HepG2 (cell line): ENCODE results near the gene PEX3. TPM values are rescaled to one million over a fixed set of nuclear protein-coding genes. Genes with fewer than 3 reads are reported as not detected.

Experiments used
- AHR ChIP-seq: IDR thresholded peaks from 2 replicates; pipeline ENCODE4 v1.6.1; 2018; ENCODE audit warnings: missing genetic modification reagents, missing compliant biosample characterization
- CBFB ChIP-seq: sonication (generic); formaldehyde crosslinking; IDR thresholded peaks from 2 replicates; pipeline ENCODE4 v1.4.0; 2020; ENCODE audit warnings: missing genetic modification reagents
- DNMT3B ChIP-seq: conservative IDR thresholded peaks from 2 replicates; pipeline ENCODE4 v1.6.1; 2016; ENCODE audit warnings: missing biosample characterization, control low read depth
- DPF2 ChIP-seq: sonication (generic); formaldehyde crosslinking; IDR thresholded peaks from 2 replicates; pipeline ENCODE4 v1.4.0; 2020; ENCODE audit warnings: mild to moderate bottlenecking, low read depth, missing genetic modification reagents, borderline replicate concordance
- HMGA1 ChIP-seq: sonication (generic); formaldehyde crosslinking; conservative IDR thresholded peaks from 2 replicates; pipeline ENCODE4 v1.4.0; 2020; ENCODE audit warnings: missing genetic modification reagents
- JUNB ChIP-seq: sonication (generic); formaldehyde crosslinking; IDR thresholded peaks from 2 replicates; pipeline ENCODE4 v1.8.0; 2022; ENCODE audit warnings: missing genetic modification reagents, mild to moderate bottlenecking, borderline replicate concordance
- MIER2 ChIP-seq: IDR thresholded peaks from 2 replicates; pipeline ENCODE4 v1.6.1; 2016; ENCODE audit warnings: missing biosample characterization, missing genetic modification reagents
- SMAD1 ChIP-seq: sonication (generic); formaldehyde crosslinking; IDR thresholded peaks from 2 replicates; pipeline ENCODE4 v1.4.0; 2020; ENCODE audit warnings: missing genetic modification reagents, low read depth, mild to moderate bottlenecking, borderline replicate concordance
- TOE1 ChIP-seq: sonication (generic); formaldehyde crosslinking; IDR thresholded peaks from 2 replicates; pipeline ENCODE4 v1.4.0; 2020; ENCODE audit warnings: mild to moderate bottlenecking, missing genetic modification reagents
- ZBTB8A ChIP-seq: sonication (generic); formaldehyde crosslinking; IDR thresholded peaks from 2 replicates; pipeline ENCODE4 v1.4.0; 2020; ENCODE audit warnings: mild to moderate bottlenecking, low read depth, missing genetic modification reagents, borderline replicate concordance
- ZFY ChIP-seq: sonication (generic); formaldehyde crosslinking; IDR thresholded peaks from 2 replicates; pipeline ENCODE4 v1.4.0; 2020; ENCODE audit warnings: missing genetic modification reagents
- ZNF24 ChIP-seq: fragments of 450-650 bp; IDR thresholded peaks from 2 replicates; pipeline ENCODE4 v1.6.1; 2017; ENCODE audit warnings: antibody characterized with exemption, mild to moderate bottlenecking
- ZNF264 ChIP-seq: sonication (generic); formaldehyde crosslinking; IDR thresholded peaks from 2 replicates; pipeline ENCODE4 v1.4.0; 2020; ENCODE audit warnings: missing genetic modification reagents
- ZNF550 ChIP-seq: sonication (generic); formaldehyde crosslinking; IDR thresholded peaks from 2 replicates; pipeline ENCODE4 v1.4.0; 2020; ENCODE audit warnings: mild to moderate bottlenecking, missing genetic modification reagents, borderline replicate concordance
- ZNF772 ChIP-seq: sonication (generic); formaldehyde crosslinking; IDR thresholded peaks from 2 replicates; pipeline ENCODE4 v1.5.0; 2020; ENCODE audit warnings: mild to moderate bottlenecking, missing genetic modification reagents
- ZNF777 ChIP-seq: sonication (generic); formaldehyde crosslinking; IDR thresholded peaks from 2 replicates; pipeline ENCODE4 v1.4.0; 2020; ENCODE audit warnings: missing genetic modification reagents
- ZNF839 ChIP-seq: sonication (generic); formaldehyde crosslinking; IDR thresholded peaks from 2 replicates; pipeline ENCODE4 v1.4.0; 2020; ENCODE audit warnings: missing genetic modification reagents, mild to moderate bottlenecking, borderline replicate concordance
- ZSCAN30 ChIP-seq: sonication (generic); formaldehyde crosslinking; IDR thresholded peaks from 2 replicates; pipeline ENCODE4 v1.5.0; 2020; ENCODE audit warnings: mild to moderate bottlenecking, missing genetic modification reagents
- polyA plus RNA-seq, 8 experiments: library from polyadenylated mRNA; depleted of rRNA in 3 of 8; stranded (reverse) in 7 of 8; unstranded in 1 of 8; fragments of >200 nt; fragmentation: Illumina TruSeq in 4 of 8; extraction: Trizol in 4 of 8; gene quantifications; 2 replicates each; pipeline versions ENCODE4 v1.2.1 to v1.2.3, GENCODE V29; 2011 to 2016; ENCODE audit warnings: low read depth in 4 of 8, missing spikeins in 1 of 8, mixed read lengths in 1 of 8; ENCODE audit not compliant: insufficient read depth in 1 of 8
- total RNA-seq, 5 experiments: library from RNA; depleted of rRNA; stranded (reverse); fragments of >200 nt; fragmentation: Illumina TruSeq; extraction: Trizol; gene quantifications; 2 replicates each; pipeline ENCODE4 v1.2.3, GENCODE V29; 2016; ENCODE audit warnings: low read depth in 1 of 5
- TF ChIP-seq, protein P1 (sequence below): sonication (generic); formaldehyde crosslinking; IDR thresholded peaks from 2 replicates; pipeline ENCODE4 v1.4.0; 2020; ENCODE audit warnings: missing genetic modification reagents
- TF ChIP-seq, protein P2 (sequence below), 2 experiments: sonication (generic) in 1 of 2; formaldehyde crosslinking in 1 of 2; IDR thresholded peaks; 2 replicates each; pipeline versions ENCODE4 v1.4.0 to v1.6.1; 2018 to 2020; ENCODE audit warnings: missing genetic modification reagents in 2 of 2, borderline replicate concordance in 1 of 2, low read depth in 1 of 2, mild to moderate bottlenecking in 1 of 2, missing biosample characterization in 1 of 2
- TF ChIP-seq, protein P3 (sequence below): sonication (generic); formaldehyde crosslinking; IDR thresholded peaks from 2 replicates; pipeline ENCODE4 v1.8.1; 2022; ENCODE audit warnings: mild to moderate bottlenecking, missing genetic modification reagents
- TF ChIP-seq, protein P4 (sequence below): IDR thresholded peaks from 2 replicates; pipeline ENCODE4 v1.6.1; 2016; ENCODE audit warnings: mild to moderate bottlenecking, missing biosample characterization, missing genetic modification reagents
- TF ChIP-seq, protein P5 (sequence below): sonication (generic); formaldehyde crosslinking; IDR thresholded peaks from 2 replicates; pipeline ENCODE4 v1.8.0; 2022; ENCODE audit warnings: mild to moderate bottlenecking, missing genetic modification reagents

The PEX3 gene
- total and polyA plus RNA-seq, 2 of the 13 experiments (the other 11 are each of a cell fraction or from before 2014, with no cell fraction given) = 30.9 to 40.8 TPM

DNA sequence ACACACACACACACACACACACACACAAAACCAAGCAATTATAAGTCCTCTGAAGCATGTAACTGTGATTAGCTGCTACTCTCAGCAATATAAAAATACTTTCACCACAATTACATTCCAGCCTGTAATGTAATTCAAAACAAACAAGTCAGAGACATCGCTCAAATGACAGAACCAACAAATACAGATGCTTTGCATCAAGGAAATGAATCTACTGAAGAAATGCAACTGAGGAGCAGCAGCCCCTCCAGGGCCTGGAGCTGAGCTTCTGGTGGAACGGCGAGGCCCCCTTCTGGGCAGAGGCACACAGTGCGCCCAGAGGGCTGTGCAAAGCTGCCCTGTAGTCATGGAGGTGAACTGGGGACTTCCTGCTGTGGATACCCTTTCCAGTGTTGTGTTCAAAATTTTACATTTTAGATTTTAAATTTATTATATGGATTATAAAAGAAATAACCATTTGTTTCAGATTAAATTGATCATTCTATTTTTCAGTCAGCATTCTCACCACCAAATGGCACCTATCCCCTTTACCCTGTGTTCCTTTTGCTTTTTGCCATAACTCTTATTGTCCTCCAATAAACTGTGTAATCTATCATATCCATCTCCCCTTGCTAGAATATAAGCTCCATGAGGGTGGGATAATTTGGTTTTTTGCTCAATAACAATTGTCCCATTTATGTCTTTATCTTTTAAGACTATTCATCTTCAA lies 23.3 kb upstream of the PEX3 start (continued):
- TF ChIP-seq, protein P1, sequence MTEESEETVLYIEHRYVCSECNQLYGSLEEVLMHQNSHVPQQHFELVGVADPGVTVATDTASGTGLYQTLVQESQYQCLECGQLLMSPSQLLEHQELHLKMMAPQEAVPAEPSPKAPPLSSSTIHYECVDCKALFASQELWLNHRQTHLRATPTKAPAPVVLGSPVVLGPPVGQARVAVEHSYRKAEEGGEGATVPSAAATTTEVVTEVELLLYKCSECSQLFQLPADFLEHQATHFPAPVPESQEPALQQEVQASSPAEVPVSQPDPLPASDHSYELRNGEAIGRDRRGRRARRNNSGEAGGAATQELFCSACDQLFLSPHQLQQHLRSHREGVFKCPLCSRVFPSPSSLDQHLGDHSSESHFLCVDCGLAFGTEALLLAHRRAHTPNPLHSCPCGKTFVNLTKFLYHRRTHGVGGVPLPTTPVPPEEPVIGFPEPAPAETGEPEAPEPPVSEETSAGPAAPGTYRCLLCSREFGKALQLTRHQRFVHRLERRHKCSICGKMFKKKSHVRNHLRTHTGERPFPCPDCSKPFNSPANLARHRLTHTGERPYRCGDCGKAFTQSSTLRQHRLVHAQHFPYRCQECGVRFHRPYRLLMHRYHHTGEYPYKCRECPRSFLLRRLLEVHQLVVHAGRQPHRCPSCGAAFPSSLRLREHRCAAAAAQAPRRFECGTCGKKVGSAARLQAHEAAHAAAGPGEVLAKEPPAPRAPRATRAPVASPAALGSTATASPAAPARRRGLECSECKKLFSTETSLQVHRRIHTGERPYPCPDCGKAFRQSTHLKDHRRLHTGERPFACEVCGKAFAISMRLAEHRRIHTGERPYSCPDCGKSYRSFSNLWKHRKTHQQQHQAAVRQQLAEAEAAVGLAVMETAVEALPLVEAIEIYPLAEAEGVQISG (CRISPR knock-in tag) = peak; percentile 35; the same call in 1 of the 2 replicates
- TF ChIP-seq, protein P2, sequence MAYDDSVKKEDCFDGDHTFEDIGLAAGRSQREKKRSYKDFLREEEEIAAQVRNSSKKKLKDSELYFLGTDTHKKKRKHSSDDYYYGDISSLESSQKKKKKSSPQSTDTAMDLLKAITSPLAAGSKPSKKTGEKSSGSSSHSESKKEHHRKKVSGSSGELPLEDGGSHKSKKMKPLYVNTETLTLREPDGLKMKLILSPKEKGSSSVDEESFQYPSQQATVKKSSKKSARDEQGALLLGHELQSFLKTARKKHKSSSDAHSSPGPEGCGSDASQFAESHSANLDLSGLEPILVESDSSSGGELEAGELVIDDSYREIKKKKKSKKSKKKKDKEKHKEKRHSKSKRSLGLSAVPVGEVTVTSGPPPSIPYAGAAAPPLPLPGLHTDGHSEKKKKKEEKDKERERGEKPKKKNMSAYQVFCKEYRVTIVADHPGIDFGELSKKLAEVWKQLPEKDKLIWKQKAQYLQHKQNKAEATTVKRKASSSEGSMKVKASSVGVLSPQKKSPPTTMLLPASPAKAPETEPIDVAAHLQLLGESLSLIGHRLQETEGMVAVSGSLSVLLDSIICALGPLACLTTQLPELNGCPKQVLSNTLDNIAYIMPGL (CRISPR knock-in tag; IDR thresholded peaks at IDR 0.05; ENCODE audit: borderline replicate concordance in 1 of 2, low read depth in 1 of 2) = peak; percentile 45 to 57; a peak in 1 of 4 replicates
- TF ChIP-seq ZBTB8A (CRISPR knock-in tag) (no peak), CBFB (no peak), DPF2 (CRISPR knock-in tag) (no peak), JUNB (CRISPR knock-in tag) (no peak), ZNF550 (no peak), ZNF264 (no peak), AHR (CRISPR knock-in tag) (peak; percentile 61; the same call in 1 of the 2 replicates), TOE1 (0 out of 2 replicates have a peak, but pooled peaks have one; percentile 81), ZSCAN30 (CRISPR knock-in tag) (no peak), DNMT3B (no peak), ZNF24 (peak; percentile 89), HMGA1 (CRISPR knock-in tag) (no peak), MIER2 (CRISPR knock-in tag) (0 out of 2 replicates have a peak, but pooled peaks have one; percentile 26), ZNF839 (no peak), SMAD1 (CRISPR knock-in tag) (no peak), ZFY (no peak), ZNF772 (CRISPR knock-in tag) (0 out of 2 replicates have a peak, but pooled peaks have one; percentile 41), ZNF777 (no peak)
- TF ChIP-seq, protein P3, sequence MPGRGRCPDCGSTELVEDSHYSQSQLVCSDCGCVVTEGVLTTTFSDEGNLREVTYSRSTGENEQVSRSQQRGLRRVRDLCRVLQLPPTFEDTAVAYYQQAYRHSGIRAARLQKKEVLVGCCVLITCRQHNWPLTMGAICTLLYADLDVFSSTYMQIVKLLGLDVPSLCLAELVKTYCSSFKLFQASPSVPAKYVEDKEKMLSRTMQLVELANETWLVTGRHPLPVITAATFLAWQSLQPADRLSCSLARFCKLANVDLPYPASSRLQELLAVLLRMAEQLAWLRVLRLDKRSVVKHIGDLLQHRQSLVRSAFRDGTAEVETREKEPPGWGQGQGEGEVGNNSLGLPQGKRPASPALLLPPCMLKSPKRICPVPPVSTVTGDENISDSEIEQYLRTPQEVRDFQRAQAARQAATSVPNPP (CRISPR knock-in tag) = no peak
- TF ChIP-seq, protein P4, sequence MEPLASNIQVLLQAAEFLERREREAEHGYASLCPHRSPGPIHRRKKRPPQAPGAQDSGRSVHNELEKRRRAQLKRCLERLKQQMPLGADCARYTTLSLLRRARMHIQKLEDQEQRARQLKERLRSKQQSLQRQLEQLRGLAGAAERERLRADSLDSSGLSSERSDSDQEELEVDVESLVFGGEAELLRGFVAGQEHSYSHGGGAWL = no peak
- TF ChIP-seq, protein P5, sequence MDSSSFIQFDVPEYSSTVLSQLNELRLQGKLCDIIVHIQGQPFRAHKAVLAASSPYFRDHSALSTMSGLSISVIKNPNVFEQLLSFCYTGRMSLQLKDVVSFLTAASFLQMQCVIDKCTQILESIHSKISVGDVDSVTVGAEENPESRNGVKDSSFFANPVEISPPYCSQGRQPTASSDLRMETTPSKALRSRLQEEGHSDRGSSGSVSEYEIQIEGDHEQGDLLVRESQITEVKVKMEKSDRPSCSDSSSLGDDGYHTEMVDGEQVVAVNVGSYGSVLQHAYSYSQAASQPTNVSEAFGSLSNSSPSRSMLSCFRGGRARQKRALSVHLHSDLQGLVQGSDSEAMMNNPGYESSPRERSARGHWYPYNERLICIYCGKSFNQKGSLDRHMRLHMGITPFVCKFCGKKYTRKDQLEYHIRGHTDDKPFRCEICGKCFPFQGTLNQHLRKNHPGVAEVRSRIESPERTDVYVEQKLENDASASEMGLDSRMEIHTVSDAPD (CRISPR knock-in tag) = no peak
